Stimulated activated CD8-positive, alpha-beta memory T cell treated with anti-CD3 and anti-CD28 coated beads, Interleukin-7, amount 100 ng/mL, for 4 hours (primary cell): ENCODE data around the gene SFXN3.

Experiments used
- DNase-seq, 2 donors: peaks; one replicate each; pipeline ENCODE4 v3.0.0-alpha.2; 2020; ENCODE audit warnings: low read depth in 2 of 2

Gene SFXN3

GRCh38 chr10:101072923-101073322 is 41.9 kb downstream of the SFXN3 start:
- DNase-seq, result no peak

GRCh38 chr10:101073631-101074030 is 42.6 kb downstream of the SFXN3 start:
- DNase-seq, result no peak

DNA sequence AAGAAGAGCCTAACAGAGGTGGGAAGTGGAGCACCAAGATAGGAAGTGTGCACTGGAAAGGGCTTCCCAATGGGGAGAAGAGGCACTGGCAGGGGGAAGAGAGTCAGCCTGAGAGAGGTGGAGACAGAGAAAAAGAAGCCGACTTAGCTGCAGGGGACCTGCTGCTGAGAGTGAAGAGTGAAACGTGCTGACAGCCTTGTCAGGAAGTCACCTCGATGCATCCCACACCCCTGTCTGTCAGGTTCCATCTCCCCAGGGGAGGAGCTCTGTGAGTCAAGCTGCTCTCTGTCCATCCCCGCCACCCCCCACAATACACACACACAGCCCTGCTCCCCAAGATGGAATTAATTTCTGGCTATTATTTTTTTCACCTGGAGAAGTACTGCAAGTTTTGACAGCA is 44.7 kb downstream of the SFXN3 start:
- no peak for DNase-seq

DNA sequence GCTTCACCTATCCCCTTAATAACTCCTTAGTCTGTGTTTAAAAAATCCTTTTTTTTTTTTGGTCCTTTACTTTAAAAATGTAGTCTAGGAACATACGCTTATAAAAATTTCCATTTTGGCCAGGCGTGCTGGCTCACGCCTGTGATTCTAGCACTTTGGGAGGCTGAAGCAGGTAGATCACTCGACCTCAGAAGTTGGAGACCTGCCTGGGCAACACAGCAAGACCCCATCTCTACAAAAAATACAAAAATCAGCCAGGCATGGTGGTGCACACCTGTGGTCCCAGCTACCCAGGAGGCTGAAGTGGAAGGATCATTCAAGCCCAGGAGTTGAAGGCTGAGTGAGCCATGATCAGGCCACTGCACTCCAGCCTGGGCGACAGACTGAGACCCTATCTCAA is 45.6 kb downstream of the SFXN3 start:
- no peak for DNase-seq

GRCh38 chr10:101079874-101080273 is 48.8 kb downstream of the SFXN3 start:
- no peak for DNase-seq

- DNase-seq, result no peak
Measured at GRCh38 chr10:101080933-101081931, 50.2 kb downstream of the SFXN3 start.

- DNase-seq, result no peak
Measured at GRCh38 chr10:101085846-101086245, 54.8 kb downstream of the SFXN3 start.

DNA sequence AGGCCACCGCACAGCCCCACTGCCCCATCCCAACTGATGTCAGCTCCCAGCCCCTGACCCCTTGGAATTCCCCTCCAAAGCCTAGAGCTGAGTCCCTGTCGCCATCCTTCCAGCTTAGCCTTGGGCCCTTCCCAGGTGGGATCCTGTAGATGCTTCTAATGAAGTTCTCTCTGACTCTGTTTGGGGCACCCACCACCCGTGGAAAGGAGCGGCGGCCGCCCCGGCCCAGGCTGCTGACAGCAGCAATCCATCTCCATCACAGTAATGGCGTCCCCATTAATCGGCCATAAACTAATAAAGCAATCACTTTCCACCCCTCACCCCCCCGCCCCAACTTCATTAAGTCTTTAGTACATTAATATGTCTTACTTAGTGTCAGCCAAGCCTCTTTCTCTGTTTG is 56.3 kb downstream of the SFXN3 start:
- no peak for DNase-seq

- no peak for DNase-seq
Measured at GRCh38 chr10:101087965-101088364, 56.9 kb downstream of the SFXN3 start.

- no peak for DNase-seq
Measured at GRCh38 chr10:101089520-101090299, 58.7 kb downstream of the SFXN3 start.

- no peak for DNase-seq
Measured at GRCh38 chr10:101090597-101090996, 59.6 kb downstream of the SFXN3 start.
